CD4-positive, alpha-beta T cell (primary cell): Measurements from ENCODE around the gene CLCN2. TPM values are rescaled to one million over a fixed set of nuclear protein-coding genes. Genes with fewer than 3 reads are reported as not detected.
A peak's percentile ranks its signal among the peaks of the same experiment; 100 is the strongest.

Source experiments
- ATAC-seq: fragments of 200-7000 bp; cut with Tn5 transposase; one replicate; pipeline ENCODE4 v1.10.0; 2022; ENCODE audit warnings: mild to moderate bottlenecking; ENCODE audit not compliant: poor library complexity
- CTCF ChIA-PET: fragments of 350-600 bp; sonication (Branson Sonifier 250); formaldehyde crosslinking; loops from one replicate; lab custom pipeline; 2021; ENCODE audit warnings: antibody characterized with exemption, inconsistent platforms; lab: Charles Lee
- POLR2A ChIA-PET: fragments of 350-600 bp; sonication (Branson Sonifier 250); formaldehyde crosslinking; loops from one replicate; lab custom pipeline; 2021; ENCODE audit warnings: antibody characterized with exemption, inconsistent platforms; lab: Charles Lee
- DNase-seq, 14 experiments: peaks; one replicate each; pipeline ENCODE4 v3.0.0-alpha.2; 2013 to 2020; ENCODE audit warnings: mixed read lengths in 2 of 14
- H3K27ac ChIP-seq, 2 donors: one replicate each; pipeline versions ENCODE4 v1.5.1 to v1.7.0; 2013; ENCODE audit warnings: low read length in 2 of 2, low read depth in 1 of 2, mild to moderate bottlenecking in 1 of 2
- H3K27me3 ChIP-seq, 2 experiments: 1 replicate in 1 of 2; 2 replicates in 1 of 2; pipeline versions ENCODE4 v1.6.1 to v1.7.0; 2013; ENCODE audit warnings: low read length in 2 of 2, control low read depth in 1 of 2, mild to moderate bottlenecking in 1 of 2, moderate library complexity in 1 of 2; ENCODE audit not compliant: insufficient read depth in 2 of 2, control insufficient read depth in 1 of 2
- H3K36me3 ChIP-seq: one replicate; pipeline ENCODE4 v1.6.1; 2013; ENCODE audit warnings: low read length, control low read depth; ENCODE audit not compliant: insufficient read depth
- H3K4me1 ChIP-seq: one replicate; pipeline ENCODE4 v1.6.1; 2013; ENCODE audit warnings: low read length, control low read depth; ENCODE audit not compliant: insufficient read depth
- H3K4me3 ChIP-seq: one replicate; pipeline ENCODE4 v1.5.1; 2013; ENCODE audit warnings: mild to moderate bottlenecking, low read length, moderate library complexity
- H3K9me3 ChIP-seq, 2 experiments: 1 replicate in 1 of 2; 2 replicates in 1 of 2; pipeline versions ENCODE4 v1.6.1 to v1.7.0; 2013; ENCODE audit warnings: low read length in 2 of 2, mild to moderate bottlenecking in 2 of 2, control low read depth in 1 of 2, moderate library complexity in 1 of 2; ENCODE audit not compliant: control insufficient read depth in 1 of 2, insufficient read depth in 1 of 2
- H3K27ac Mint-ChIP-seq: one replicate; pipeline ENCODE4 v1.8.0; 2020; ENCODE audit warnings: mixed read lengths
- H3K27me3 Mint-ChIP-seq: one replicate; pipeline ENCODE4 v1.8.0; 2021; ENCODE audit warnings: mixed read lengths
- H3K36me3 Mint-ChIP-seq: one replicate; pipeline ENCODE4 v1.8.0; 2021; ENCODE audit warnings: low read depth, mixed read lengths
- H3K4me1 Mint-ChIP-seq: one replicate; pipeline ENCODE4 v1.8.0; 2021; ENCODE audit warnings: low read depth, mixed read lengths
- H3K4me3 Mint-ChIP-seq: one replicate; pipeline ENCODE4 v1.8.0; 2020; ENCODE audit warnings: mild to moderate bottlenecking, mixed read lengths
- H3K9me3 Mint-ChIP-seq: one replicate; pipeline ENCODE4 v1.8.0; 2020; ENCODE audit warnings: mixed read lengths
- CTCF ChIP-seq: fragments of 200-600 bp; IDR thresholded peaks from one replicate; pipeline ENCODE4 v1.8.0; 2022; ENCODE audit warnings: antibody characterized with exemption, mild to moderate bottlenecking
- intact Hi-C, 2 experiments: fragments of 100-400 bp; cut with DNase I in 1 of 2; cut with micrococcal nuclease in 1 of 2; formaldehyde crosslinking; loops; one replicate each; pipeline versions ENCODE4 v1.15.1 to v1.9.0; 2023 to 2025; cut with DNase I, micrococcal nuclease
- total RNA-seq, 174 experiments: library from RNA in 2 of 174; stranded (reverse) in 2 of 174; gene quantifications; one replicate each; pipeline ENCODE4 v1.2.3 and lab custom pipeline; 2021 to 2026

The CLCN2 gene
- total RNA-seq, 2 experiments from 2014 or later = 3.2 to 3.5 TPM

- POLR2A ChIA-PET = no interaction called here
- no peak for ATAC-seq
- Histone ChIP-seq H3K36me3 (peaks cover 94% of the 10 kb centered on the region), H3K27me3 (no peaks in the 10 kb centered on the region), H3K9me3 (no peaks in the 10 kb centered on the region), H3K4me3 (no peak overlapping the region), H3K4me1 (no peaks in the 10 kb centered on the region), H3K27ac (no peak overlapping the region)
- H3K9me3 Mint-ChIP-seq = no peaks in the 10 kb centered on the region
- no peak for DNase-seq
- no peak overlapping the region for H3K4me3 Mint-ChIP-seq
- H3K36me3 Mint-ChIP-seq = peaks cover 99% of the 10 kb centered on the region
- H3K27ac Mint-ChIP-seq = no peak overlapping the region
- CTCF ChIA-PET = no interaction called here
- no peak for TF ChIP-seq CTCF
- H3K4me1 Mint-ChIP-seq = no peaks in the 10 kb centered on the region
- H3K27me3 Mint-ChIP-seq = no peaks in the 10 kb centered on the region
- intact Hi-C loops = no loop called here
These were observed 34.2 kb downstream of the CLCN2 start for GRCh38 chr3:184327171-184327570.

DNA sequence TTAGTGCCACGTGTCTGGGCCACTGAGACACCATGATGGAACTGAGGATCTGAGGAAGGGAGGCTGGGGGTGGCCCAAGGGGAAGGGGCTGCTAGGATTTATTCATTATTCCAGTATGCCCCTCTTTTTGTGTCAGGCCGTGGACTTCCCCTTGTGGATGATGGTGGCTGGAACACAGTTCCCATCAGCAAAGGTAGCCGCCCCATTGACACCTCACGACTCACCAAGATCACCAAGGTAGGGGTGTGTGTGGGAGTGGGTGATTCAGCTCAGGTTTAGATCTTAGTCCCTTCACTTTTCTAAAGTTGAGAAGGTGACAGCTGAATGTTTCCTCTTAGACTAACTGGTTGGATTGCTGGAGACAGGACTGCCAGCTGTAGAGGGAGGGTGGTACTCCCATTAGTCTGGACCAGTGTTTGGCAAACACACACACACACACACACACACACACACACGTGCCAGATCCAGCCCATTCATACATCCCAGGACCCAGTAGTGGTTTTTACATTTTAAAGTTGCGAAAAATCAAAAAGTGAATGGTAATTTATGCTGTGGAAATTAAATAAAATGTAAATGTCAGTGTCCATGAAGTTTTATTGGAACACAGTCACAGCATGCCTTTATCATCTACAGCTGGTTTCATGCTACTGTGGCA is 35.6 kb downstream of the CLCN2 start:
- no peaks in the 10 kb centered on the region for H3K9me3 Mint-ChIP-seq
- H3K4me3 Mint-ChIP-seq = no peak overlapping the region
- H3K27ac Mint-ChIP-seq = peak overlapping the region; percentile 33
- ATAC-seq (no peak), DNase-seq (no peak)
- no peak overlapping the region for H3K27ac ChIP-seq
- ChIA-PET POLR2A (interaction anchor here (1.1 kb wide), 1 partner anchor 10 kb away, joined by 3 read pairs; no protein-coding TSS in a partner anchor), CTCF (no interaction called here)
- peaks cover under 1% of the 10 kb centered on the region for H3K4me1 Mint-ChIP-seq
- intact Hi-C loops = no loop called here
- TF ChIP-seq CTCF = no peak
- H3K4me3 ChIP-seq = no peak overlapping the region
- peaks cover 94% of the 10 kb centered on the region for H3K36me3 ChIP-seq
- H3K4me1 ChIP-seq = no peaks in the 10 kb centered on the region
- H3K27me3 ChIP-seq = no peaks in the 10 kb centered on the region
- no peaks in the 10 kb centered on the region for H3K9me3 ChIP-seq
- no peaks in the 10 kb centered on the region for H3K27me3 Mint-ChIP-seq
- peaks cover 99% of the 10 kb centered on the region for H3K36me3 Mint-ChIP-seq

DNA sequence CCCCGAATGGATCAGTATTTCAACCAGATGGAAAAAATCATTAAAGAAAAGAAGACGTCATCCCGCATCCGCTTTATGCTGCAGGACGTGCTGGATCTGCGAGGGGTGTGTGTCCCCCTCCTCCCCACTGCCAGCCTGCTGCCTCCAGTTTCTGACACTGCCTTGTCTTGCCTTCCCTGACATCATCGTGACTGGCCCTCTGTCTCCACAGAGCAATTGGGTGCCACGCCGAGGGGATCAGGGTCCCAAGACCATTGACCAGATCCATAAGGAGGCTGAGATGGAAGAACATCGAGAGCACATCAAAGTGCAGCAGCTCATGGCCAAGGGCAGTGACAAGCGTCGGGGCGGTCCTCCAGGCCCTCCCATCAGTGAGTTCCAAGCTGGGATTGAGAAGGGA is 36.1 kb downstream of the CLCN2 start:
- peaks cover 4% of the 10 kb centered on the region for H3K4me1 Mint-ChIP-seq
- ATAC-seq (no peak), DNase-seq (no peak)
- Histone ChIP-seq H3K4me1 (peaks cover 2% of the 10 kb centered on the region), H3K9me3 (no peaks in the 10 kb centered on the region), H3K36me3 (peaks cover 96% of the 10 kb centered on the region), H3K4me3 (no peak overlapping the region), H3K27ac (no peak overlapping the region), H3K27me3 (no peaks in the 10 kb centered on the region)
- CTCF ChIA-PET = no interaction called here
- peak overlapping the region; percentile 33 for H3K27ac Mint-ChIP-seq
- H3K9me3 Mint-ChIP-seq = no peaks in the 10 kb centered on the region
- TF ChIP-seq CTCF = no peak
- no peaks in the 10 kb centered on the region for H3K27me3 Mint-ChIP-seq
- no peak overlapping the region for H3K4me3 Mint-ChIP-seq
- intact Hi-C loops = no loop called here
- POLR2A ChIA-PET = interaction anchor here (1.1 kb wide), 1 partner anchor 10 kb away, joined by 3 read pairs; no protein-coding TSS in a partner anchor
- peaks cover 100% of the 10 kb centered on the region for H3K36me3 Mint-ChIP-seq
